H1 (cell line): ENCODE data around the gene PRSS3. TPM values are rescaled to one million over a fixed set of nuclear protein-coding genes. Genes with fewer than 3 reads are reported as not detected.
"Not testable (repeated sequence)": the region's sequence is repeated elsewhere in the genome, so short reads cannot be mapped to it uniquely, and the experiment has no call there.

Experiments
- CTCF ChIA-PET: fragments of 300-600 bp; sonication (Branson Sonifier 250); formaldehyde crosslinking; loops from one replicate; lab custom pipeline; 2021; ENCODE audit not compliant: partially characterized antibody; lab: Charles Lee
- POLR2A ChIA-PET: fragments of 300-600 bp; sonication (Branson Sonifier 250); formaldehyde crosslinking; loops from one replicate; lab custom pipeline; 2021; ENCODE audit warnings: inconsistent platforms; ENCODE audit not compliant: partially characterized antibody; lab: Charles Lee
- DNase-seq, 2 experiments: peaks; one replicate each; pipeline versions ENCODE4 v3.0.0 to v3.0.0-alpha.2; 2010 to 2022; ENCODE audit warnings: low spot score in 2 of 2, low read depth in 1 of 2, mixed read lengths in 1 of 2
- FAIRE-seq: peaks from 2 replicates; lab custom pipeline; 2011; peaks lifted over from hg19 to GRCh38; lab: Jason Lieb, UNC
- H2AFZ ChIP-seq: 2 replicates; pipeline ENCODE4 v1.8.1; 2012; ENCODE audit warnings: low read length, inconsistent platforms
- H2AK5ac ChIP-seq: 2 replicates; pipeline ENCODE4 v1.6.1; 2013; ENCODE audit warnings: low read depth, low read length
- H2BK120ac ChIP-seq: replicated peaks from 2 replicates; pipeline ENCODE3; 2013; ENCODE audit warnings: low read depth, low read length, inconsistent platforms
- H2BK12ac ChIP-seq: 2 replicates; pipeline ENCODE4 v1.6.1; 2013; ENCODE audit warnings: low read depth, low read length
- H2BK15ac ChIP-seq: 2 replicates; pipeline ENCODE4 v1.6.1; 2013; ENCODE audit warnings: low read length
- H2BK20ac ChIP-seq: 2 replicates; pipeline ENCODE4 v1.6.1; 2013; ENCODE audit warnings: low read length
- H2BK5ac ChIP-seq: 2 replicates; pipeline ENCODE4 v1.6.1; 2013; ENCODE audit warnings: low read depth, low read length
- H3K14ac ChIP-seq: 2 replicates; pipeline ENCODE4 v1.6.1; 2013; ENCODE audit warnings: inconsistent platforms; ENCODE audit not compliant: insufficient read length
- H3K18ac ChIP-seq: 2 replicates; pipeline ENCODE4 v1.6.1; 2013; ENCODE audit warnings: low read length; ENCODE audit errors: extremely low read depth
- H3K23ac ChIP-seq: 2 replicates; pipeline ENCODE4 v1.6.1; 2013; ENCODE audit warnings: inconsistent platforms; ENCODE audit not compliant: insufficient read length
- H3K23me2 ChIP-seq: 2 replicates; pipeline ENCODE4 v1.6.1; 2013; ENCODE audit warnings: low read depth, low read length
- H3K27ac ChIP-seq: 2 replicates; pipeline ENCODE4 v1.6.1; 2011; ENCODE audit warnings: low read depth, low read length, inconsistent platforms
- H3K27me3 ChIP-seq, 4 experiments: replicated peaks in 1 of 4; 1 replicate in 1 of 4; 2 replicates in 3 of 4; pipeline versions ENCODE4 v1.6.1 to v1.8.1; 2011 to 2013; ENCODE audit warnings: low read length in 3 of 4, mild to moderate bottlenecking in 3 of 4, inconsistent platforms in 2 of 4, mixed read lengths in 2 of 4, moderate library complexity in 1 of 4; ENCODE audit not compliant: control insufficient read depth in 3 of 4, insufficient read depth in 3 of 4; ENCODE audit errors: extremely low read depth in 1 of 4
- H3K36me3 ChIP-seq, 4 experiments: 2 replicates each; pipeline versions ENCODE4 v1.6.1 to v1.8.1; 2011 to 2013; ENCODE audit warnings: mild to moderate bottlenecking in 4 of 4, low read length in 3 of 4, moderate library complexity in 2 of 4, control low read depth in 1 of 4, inconsistent platforms in 1 of 4; ENCODE audit not compliant: insufficient read depth in 4 of 4, control insufficient read depth in 2 of 4
- H3K4ac ChIP-seq: replicated peaks from 2 replicates; pipeline ENCODE3; 2013; ENCODE audit warnings: low read length, low read depth, mixed read lengths, inconsistent platforms; ENCODE audit not compliant: insufficient read length
- H3K4me1 ChIP-seq, 4 experiments: replicated peaks in 1 of 4; 1 replicate in 1 of 4; 2 replicates in 3 of 4; pipeline versions ENCODE4 v1.6.1 to v1.8.1; 2011 to 2013; ENCODE audit warnings: low read length in 3 of 4, inconsistent platforms in 2 of 4, mixed read lengths in 1 of 4; ENCODE audit not compliant: insufficient read depth in 4 of 4, control insufficient read depth in 3 of 4
- H3K4me2 ChIP-seq, 2 experiments: 2 replicates each; pipeline versions ENCODE4 v1.6.1 to v1.8.1; 2011 to 2013; ENCODE audit warnings: low read depth in 2 of 2, low read length in 2 of 2, control low read depth in 1 of 2, inconsistent platforms in 1 of 2, mild to moderate bottlenecking in 1 of 2; ENCODE audit not compliant: insufficient read depth in 1 of 2
- H3K4me3 ChIP-seq, 4 experiments: fragments of 200-600, 300-600 bp in 1 of 4; sonication (generic), shearing (Covaris generic), sonication (Bioruptor Twin) in 1 of 4; 2 replicates each; pipeline versions ENCODE4 v1.5.1 to v1.8.1; 2011 to 2016; ENCODE audit warnings: low read length in 4 of 4, low read depth in 3 of 4, control low read depth in 2 of 4, inconsistent platforms in 2 of 4, mild to moderate bottlenecking in 2 of 4, mixed read lengths in 1 of 4, moderate library complexity in 1 of 4; ENCODE audit not compliant: insufficient read depth in 2 of 4; ENCODE audit errors: extremely low read depth in 1 of 4
- H3K56ac ChIP-seq: replicated peaks from 2 replicates; pipeline ENCODE3; 2013; ENCODE audit warnings: low read depth, mild to moderate bottlenecking, mixed read lengths, low read length, inconsistent platforms; ENCODE audit not compliant: insufficient read length
- H3K79me1 ChIP-seq: 2 replicates; pipeline ENCODE4 v1.6.1; 2013; ENCODE audit warnings: low read depth, low read length, control low read depth
- H3K79me2 ChIP-seq, 2 experiments: 2 replicates each; pipeline versions ENCODE4 v1.6.1 to v1.8.1; 2012 to 2013; ENCODE audit warnings: low read length in 2 of 2, mild to moderate bottlenecking in 2 of 2, inconsistent platforms in 1 of 2; ENCODE audit not compliant: insufficient read depth in 2 of 2, control insufficient read depth in 1 of 2
- H3K9ac ChIP-seq, 4 experiments: replicated peaks in 1 of 4; 1 replicate in 1 of 4; 2 replicates in 3 of 4; pipeline versions ENCODE4 v1.6.1 to v1.8.1; 2011 to 2013; ENCODE audit warnings: low read depth in 3 of 4, low read length in 3 of 4, control low read depth in 2 of 4, mild to moderate bottlenecking in 2 of 4, moderate library complexity in 2 of 4, inconsistent platforms in 1 of 4; ENCODE audit errors: extremely low read depth in 1 of 4
- H3K9me3 ChIP-seq, 2 experiments: 2 replicates each; pipeline versions ENCODE4 v1.6.1 to v1.8.1; 2012 to 2013; ENCODE audit warnings: mild to moderate bottlenecking in 2 of 2, moderate library complexity in 2 of 2, control low read depth in 1 of 2, inconsistent platforms in 1 of 2, low read depth in 1 of 2, low read length in 1 of 2, mixed read lengths in 1 of 2; ENCODE audit not compliant: insufficient read depth in 2 of 2
- H4K20me1 ChIP-seq, 2 experiments: replicated peaks in 1 of 2; 2 replicates each; pipeline versions ENCODE3 to v1.8.1; 2011 to 2013; ENCODE audit warnings: inconsistent platforms in 2 of 2, low read length in 2 of 2, mild to moderate bottlenecking in 1 of 2; ENCODE audit not compliant: insufficient read depth in 2 of 2, control insufficient read depth in 1 of 2
- H4K5ac ChIP-seq: 2 replicates; pipeline ENCODE4 v1.6.1; 2013; ENCODE audit warnings: low read length, low read depth, mixed read lengths, inconsistent platforms; ENCODE audit not compliant: insufficient read length
- H4K8ac ChIP-seq: 2 replicates; pipeline ENCODE4 v1.8.0; 2013; ENCODE audit warnings: mild to moderate bottlenecking, moderate library complexity, low read length, inconsistent platforms; ENCODE audit not compliant: insufficient read depth; ENCODE audit errors: extremely low read depth
- H4K91ac ChIP-seq: replicated peaks from 2 replicates; pipeline ENCODE3; 2013; ENCODE audit warnings: low read length, mixed read lengths, inconsistent platforms; ENCODE audit not compliant: insufficient read length
- WGBS, 2 experiments: shearing (Covaris generic) in 1 of 2; methylation state at CpG; one replicate each; pipeline versions ENCODE4 v1.1.6 to v1.1.7; 2013 to 2015; ENCODE audit warnings: low lambda C conversion rate in 2 of 2, mixed read lengths in 2 of 2, inconsistent platforms in 1 of 2, low coverage in 1 of 2, missing lambda C conversion rate in 1 of 2; ENCODE audit not compliant: insufficient replicate concordance in 2 of 2, insufficient coverage in 1 of 2, insufficient read length in 1 of 2; ENCODE audit errors: extremely low coverage in 1 of 2, missing lambda C conversion rate in 1 of 2; 5-methylcytosine and 5-hydroxymethylcytosine counted together
- polyA plus RNA-seq, 7 experiments: library from polyadenylated mRNA; depleted of rRNA in 3 of 7; stranded (reverse) in 5 of 7; unstranded in 2 of 7; fragments of >200 nt in 5 of 7; fragments of 200-250 nt in 2 of 7; gene quantifications; 1 replicate in 5 of 7; 2 replicates in 1 of 7; 4 replicates in 1 of 7; pipeline versions ENCODE4 v1.2.1 to v1.2.3, GENCODE V29; 2011 to 2013; ENCODE audit warnings: missing spikeins in 2 of 7, mixed read lengths in 2 of 7
- total RNA-seq: library from RNA; stranded (reverse); fragmentation: NEBNext Ultra II Directional; extraction: Animal tissue kit (Norgen Biotek cat#: 25700); gene quantifications from 2 replicates; pipeline ENCODE4 v1.2.1, GENCODE V29; 2021

PRSS3 gene
- total and polyA plus RNA-seq, 2 of the 8 experiments (the other 6 are each of a cell fraction or from before 2014, with no cell fraction given): 0.12 TPM; not detected in 1

DNA sequence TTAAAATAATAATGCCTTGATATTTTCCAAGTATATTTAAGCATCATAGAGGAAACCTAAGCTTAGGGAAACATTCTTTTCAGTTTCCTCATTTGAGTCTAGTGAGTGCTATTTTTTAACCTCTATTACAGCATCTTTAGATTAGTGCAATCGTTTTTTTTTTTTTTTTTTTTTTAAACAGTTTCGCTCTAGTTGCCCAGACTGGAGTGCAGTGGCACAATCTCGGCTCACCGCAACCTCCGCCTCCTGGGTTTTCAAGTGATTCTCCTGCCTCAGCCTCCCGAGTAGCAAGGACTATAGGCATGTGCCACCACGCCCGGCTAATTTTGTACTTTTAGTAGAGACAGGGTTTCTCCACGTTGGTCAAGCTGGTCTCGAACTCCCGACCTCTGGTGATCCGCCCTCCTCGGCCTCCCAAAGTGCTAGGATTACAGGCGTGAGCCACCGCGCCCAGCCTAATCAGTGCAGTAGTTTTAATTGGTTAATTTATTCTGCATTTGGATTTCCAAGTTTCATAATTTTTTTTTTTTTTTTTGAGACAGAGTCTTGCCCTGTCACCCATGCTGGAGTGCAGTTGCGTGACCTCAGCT lies 34.4 kb downstream of the PRSS3 start:
- DNase-seq, H3K27me3 ChIP-seq, H3K14ac ChIP-seq, H2BK12ac ChIP-seq, H4K91ac ChIP-seq, H3K27ac ChIP-seq, H2BK20ac ChIP-seq, H2BK15ac ChIP-seq, H3K4me1 ChIP-seq, H3K23ac ChIP-seq, H3K4ac ChIP-seq, H3K4me3 ChIP-seq, H4K8ac ChIP-seq, FAIRE-seq, H3K4me2 ChIP-seq, H3K9me3 ChIP-seq, H3K18ac ChIP-seq, H3K56ac ChIP-seq, H3K79me1 ChIP-seq, H2BK5ac ChIP-seq, H2AK5ac ChIP-seq, H3K9ac ChIP-seq, CTCF ChIA-PET, H4K5ac ChIP-seq, POLR2A ChIA-PET, H2BK120ac ChIP-seq, H2AFZ ChIP-seq, H3K36me3 ChIP-seq, H4K20me1 ChIP-seq, H3K23me2 ChIP-seq: not testable (repeated sequence)
- peaks cover 11 to 90% of the 10 kb centered on the region in 2 experiments for H3K79me2 ChIP-seq
- WGBS, 2 experiments: 97% methylated on average over 16 of the region's 17 CpGs; no CpG with 5 or more reads in 1 of the 2 experiments
